ENCODE measurements around the gene ZFPM1. TPM values are rescaled to one million over a fixed set of nuclear protein-coding genes. Genes with fewer than 3 reads are reported as not detected.

Gene ZFPM1
- total and polyA plus RNA-seq, 4 donors = 0.19 to 12.8 (median 5.3) TPM

DNA sequence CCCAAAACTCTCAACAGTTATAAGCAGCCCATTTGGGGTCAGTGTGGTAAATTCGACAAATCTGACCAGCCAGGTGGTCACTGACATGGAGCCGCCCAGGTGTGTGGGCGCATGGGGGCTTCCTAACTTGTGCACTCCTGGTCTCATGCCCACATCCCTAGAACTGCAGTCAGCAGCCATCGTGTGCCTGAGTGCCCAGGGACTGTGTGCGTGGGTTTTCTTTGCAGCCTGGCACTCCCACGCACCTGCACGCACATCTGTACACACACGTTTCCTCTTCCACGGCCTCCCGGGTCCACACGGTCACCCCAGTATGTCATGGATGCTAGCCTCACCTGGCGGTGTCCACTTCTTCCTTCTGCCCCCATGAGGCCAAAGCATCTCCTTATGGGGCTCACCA, 78.3 kb downstream of the ZFPM1 start:
- no peaks in the 10 kb centered on the region for H3K27me3 ChIP-seq (ENCODE audit: control insufficient read depth in 4 of 4, insufficient read depth in 4 of 4, low read length in 3 of 4)
- H3K9ac ChIP-seq (ENCODE audit: low read depth in 1 of 2, low read length in 2 of 2) = no peak overlapping the region
- peaks cover 0 to 32% (median 15%) of the 10 kb centered on the region in 4 donors for H3K36me3 ChIP-seq (ENCODE audit: control insufficient read depth in 4 of 4, insufficient read depth in 3 of 4, low read depth in 1 of 4, low read length in 3 of 4)
- H3K4me3 ChIP-seq (ENCODE audit: low read depth in 1 of 3, low read length in 3 of 3) = no peak overlapping the region
- no peak for DNase-seq (ENCODE audit: low spot score)
- 90% methylated on average over 12 of the region's 12 CpGs for WGBS
- TF ChIP-seq HNF4A (conservative IDR thresholded peaks at IDR 0.05) (no peak), EGR1 (IDR thresholded peaks at IDR 0.05; ENCODE audit: low read depth in 2 of 2) (no peak), RXRA (IDR thresholded peaks at IDR 0.05) (no peak), SP1 (IDR thresholded peaks at IDR 0.05) (no peak), ATF3 (IDR thresholded peaks at IDR 0.05) (no peak), YY1 (IDR thresholded peaks at IDR 0.05) (no peak), HNF4G (IDR thresholded peaks at IDR 0.05) (no peak), ZBTB33 (IDR thresholded peaks at IDR 0.05) (no peak), JUND (IDR thresholded peaks at IDR 0.05) (no peak), NR2F2 (IDR thresholded peaks at IDR 0.05) (no peak), RAD21 (IDR thresholded peaks at IDR 0.05) (no peak)
- H3K4me1 ChIP-seq (ENCODE audit: control insufficient read depth in 4 of 4, insufficient read depth in 4 of 4, low read length in 3 of 4) = peaks cover 0 to 7% (median 0%) of the 10 kb centered on the region in 4 donors
- no peaks in the 10 kb centered on the region for H3K9me3 ChIP-seq (ENCODE audit: control insufficient read depth in 4 of 4, low read length in 3 of 4)
- H3K27ac ChIP-seq (ENCODE audit: low read depth in 1 of 2, low read length in 2 of 2) = no peak overlapping the region

GRCh38 chr16:88531931-88532433, 78.9 kb downstream of the ZFPM1 start:
- peaks cover 0 to 7% (median 0%) of the 10 kb centered on the region in 4 donors for H3K4me1 ChIP-seq (ENCODE audit: control insufficient read depth in 4 of 4, insufficient read depth in 4 of 4, low read length in 3 of 4)
- H3K4me3 ChIP-seq (ENCODE audit: low read depth in 1 of 3, low read length in 3 of 3) = no peak overlapping the region
- no peak overlapping the region for H3K27ac ChIP-seq (ENCODE audit: low read depth in 1 of 2, low read length in 2 of 2)
- no peaks in the 10 kb centered on the region for H3K9me3 ChIP-seq (ENCODE audit: control insufficient read depth in 4 of 4, low read length in 3 of 4)
- peak; percentile 37 for DNase-seq (ENCODE audit: low spot score)
- no peak for TF ChIP-seq GABPA (IDR thresholded peaks at IDR 0.05 in 1 of 2, conservative IDR thresholded peaks at IDR 0.05 in 1 of 2)
- no peak for TF ChIP-seq HNF4A (conservative IDR thresholded peaks at IDR 0.05)
- no peak for TF ChIP-seq HNF4G (IDR thresholded peaks at IDR 0.05)
- TF ChIP-seq, protein P1, sequence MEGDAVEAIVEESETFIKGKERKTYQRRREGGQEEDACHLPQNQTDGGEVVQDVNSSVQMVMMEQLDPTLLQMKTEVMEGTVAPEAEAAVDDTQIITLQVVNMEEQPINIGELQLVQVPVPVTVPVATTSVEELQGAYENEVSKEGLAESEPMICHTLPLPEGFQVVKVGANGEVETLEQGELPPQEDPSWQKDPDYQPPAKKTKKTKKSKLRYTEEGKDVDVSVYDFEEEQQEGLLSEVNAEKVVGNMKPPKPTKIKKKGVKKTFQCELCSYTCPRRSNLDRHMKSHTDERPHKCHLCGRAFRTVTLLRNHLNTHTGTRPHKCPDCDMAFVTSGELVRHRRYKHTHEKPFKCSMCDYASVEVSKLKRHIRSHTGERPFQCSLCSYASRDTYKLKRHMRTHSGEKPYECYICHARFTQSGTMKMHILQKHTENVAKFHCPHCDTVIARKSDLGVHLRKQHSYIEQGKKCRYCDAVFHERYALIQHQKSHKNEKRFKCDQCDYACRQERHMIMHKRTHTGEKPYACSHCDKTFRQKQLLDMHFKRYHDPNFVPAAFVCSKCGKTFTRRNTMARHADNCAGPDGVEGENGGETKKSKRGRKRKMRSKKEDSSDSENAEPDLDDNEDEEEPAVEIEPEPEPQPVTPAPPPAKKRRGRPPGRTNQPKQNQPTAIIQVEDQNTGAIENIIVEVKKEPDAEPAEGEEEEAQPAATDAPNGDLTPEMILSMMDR (IDR thresholded peaks at IDR 0.05; ENCODE audit: low read depth, low read length, missing input control) = no peak
- TF ChIP-seq RAD21 (IDR thresholded peaks at IDR 0.05) = no peak
- TF ChIP-seq YY1 (IDR thresholded peaks at IDR 0.05) = no peak
- TF ChIP-seq ZBTB33 (IDR thresholded peaks at IDR 0.05) = no peak
- TF ChIP-seq JUND (IDR thresholded peaks at IDR 0.05) = no peak
- no peak for TF ChIP-seq EGR1 (IDR thresholded peaks at IDR 0.05; ENCODE audit: low read depth in 2 of 2)
- TF ChIP-seq SP1 (IDR thresholded peaks at IDR 0.05) = no peak
- no peak for TF ChIP-seq FOXA1 (IDR thresholded peaks at IDR 0.05)
- no peak for TF ChIP-seq RXRA (IDR thresholded peaks at IDR 0.05)
- TF ChIP-seq, protein P2, sequence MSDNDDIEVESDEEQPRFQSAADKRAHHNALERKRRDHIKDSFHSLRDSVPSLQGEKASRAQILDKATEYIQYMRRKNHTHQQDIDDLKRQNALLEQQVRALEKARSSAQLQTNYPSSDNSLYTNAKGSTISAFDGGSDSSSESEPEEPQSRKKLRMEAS (IDR thresholded peaks at IDR 0.05) = no peak
- TF ChIP-seq FOXA2 (IDR thresholded peaks at IDR 0.05) = no peak
- TF ChIP-seq TAF1 (conservative IDR thresholded peaks at IDR 0.05) = no peak
- 95% methylated on average over 34 of the region's 34 CpGs for WGBS
- peaks cover 0 to 32% (median 14%) of the 10 kb centered on the region in 4 donors for H3K36me3 ChIP-seq (ENCODE audit: control insufficient read depth in 4 of 4, insufficient read depth in 3 of 4, low read depth in 1 of 4, low read length in 3 of 4)
- H3K27me3 ChIP-seq (ENCODE audit: control insufficient read depth in 4 of 4, insufficient read depth in 4 of 4, low read length in 3 of 4) = no peaks in the 10 kb centered on the region
- H3K9ac ChIP-seq (ENCODE audit: low read depth in 1 of 2, low read length in 2 of 2) = no peak overlapping the region

Data from liver (tissue), 9 donors.